H9 (cell line): Measurements from ENCODE around the gene BBX. TPM values are rescaled to one million over a fixed set of nuclear protein-coding genes. Genes with fewer than 3 reads are reported as not detected.

Source experiments
- DNase-seq: peaks from one replicate; pipeline ENCODE4 v3.0.0-alpha.2; 2017
- H2AFZ ChIP-seq: one replicate; pipeline ENCODE4 v1.6.1; 2013; ENCODE audit warnings: mild to moderate bottlenecking, low read length, control low read depth, moderate library complexity
- H2AK5ac ChIP-seq: 2 replicates; pipeline ENCODE4 v1.6.1; 2013; ENCODE audit warnings: low read length, control low read depth, mixed read lengths; ENCODE audit not compliant: insufficient read length
- H2BK120ac ChIP-seq: one replicate; pipeline ENCODE4 v1.6.1; 2013; ENCODE audit warnings: low read depth, mild to moderate bottlenecking, low read length, control low read depth, inconsistent platforms; ENCODE audit not compliant: poor library complexity, severe bottlenecking
- H2BK12ac ChIP-seq: 2 replicates; pipeline ENCODE4 v1.6.1; 2013; ENCODE audit warnings: low read length, control low read depth, mixed read lengths, low read depth; ENCODE audit not compliant: insufficient read length
- H2BK15ac ChIP-seq: 2 replicates; pipeline ENCODE4 v1.6.1; 2013; ENCODE audit warnings: low read depth, low read length, control low read depth
- H2BK20ac ChIP-seq: one replicate; pipeline ENCODE4 v1.6.1; 2013; ENCODE audit warnings: low read depth, mild to moderate bottlenecking, low read length, control low read depth, inconsistent platforms; ENCODE audit not compliant: poor library complexity, severe bottlenecking
- H2BK5ac ChIP-seq: 2 replicates; pipeline ENCODE4 v1.6.1; 2013; ENCODE audit warnings: low read length, control low read depth, mixed read lengths; ENCODE audit not compliant: insufficient read length
- H3K14ac ChIP-seq: 2 replicates; pipeline ENCODE4 v1.6.1; 2013; ENCODE audit warnings: low read length, control low read depth; ENCODE audit not compliant: insufficient read depth
- H3K18ac ChIP-seq: 2 replicates; pipeline ENCODE4 v1.6.1; 2013; ENCODE audit warnings: low read depth, mild to moderate bottlenecking, mixed read lengths, low read length, control low read depth; ENCODE audit not compliant: insufficient read length
- H3K23ac ChIP-seq: 2 replicates; pipeline ENCODE4 v1.6.1; 2013; ENCODE audit warnings: low read length, control low read depth, mixed read lengths, low read depth; ENCODE audit not compliant: insufficient read length
- H3K23me2 ChIP-seq: 2 replicates; pipeline ENCODE4 v1.6.1; 2013; ENCODE audit warnings: low read depth, mild to moderate bottlenecking, mixed read lengths, low read length, control low read depth; ENCODE audit not compliant: insufficient read length, poor library complexity, severe bottlenecking
- H3K27ac ChIP-seq: 2 replicates; pipeline ENCODE4 v1.5.1; 2013; ENCODE audit warnings: low read length, control low read depth, mixed read lengths, low read depth; ENCODE audit not compliant: insufficient read length
- H3K27me3 ChIP-seq: 2 replicates; pipeline ENCODE4 v1.6.1; 2013; ENCODE audit warnings: low read length, control low read depth, inconsistent platforms; ENCODE audit not compliant: insufficient read depth
- H3K4ac ChIP-seq: 2 replicates; pipeline ENCODE4 v1.6.1; 2013; ENCODE audit warnings: low read depth, mild to moderate bottlenecking, control low read depth, inconsistent platforms, low read length, moderate library complexity
- H3K4me1 ChIP-seq: 2 replicates; pipeline ENCODE4 v1.6.1; 2013; ENCODE audit warnings: low read length, control low read depth, inconsistent platforms; ENCODE audit not compliant: insufficient read depth
- H3K4me2 ChIP-seq: 2 replicates; pipeline ENCODE4 v1.6.1; 2013; ENCODE audit warnings: low read length, control low read depth, mixed read lengths; ENCODE audit not compliant: insufficient read length, insufficient read depth
- H3K56ac ChIP-seq: 2 replicates; pipeline ENCODE4 v1.6.1; 2013; ENCODE audit warnings: low read depth, mild to moderate bottlenecking, mixed read lengths, low read length, control low read depth; ENCODE audit not compliant: insufficient read length
- H3K79me1 ChIP-seq: 2 replicates; pipeline ENCODE4 v1.6.1; 2013; ENCODE audit warnings: low read depth, mild to moderate bottlenecking, moderate library complexity, low read length, control low read depth, inconsistent platforms; ENCODE audit not compliant: insufficient read depth, poor library complexity, severe bottlenecking
- H3K79me2 ChIP-seq: 2 replicates; pipeline ENCODE4 v1.6.1; 2013; ENCODE audit warnings: low read length, control low read depth, inconsistent platforms; ENCODE audit not compliant: insufficient read depth
- H3K9ac ChIP-seq: 2 replicates; pipeline ENCODE4 v1.6.1; 2013; ENCODE audit warnings: low read length, control low read depth, mixed read lengths; ENCODE audit not compliant: insufficient read length; ENCODE audit errors: extremely low read depth
- H3K9me3 ChIP-seq: one replicate; pipeline ENCODE4 v1.6.1; 2013; ENCODE audit warnings: low read depth, low read length, inconsistent platforms; ENCODE audit not compliant: control insufficient read depth
- H3T11ph ChIP-seq: one replicate; pipeline ENCODE4 v1.6.1; 2013; ENCODE audit warnings: mild to moderate bottlenecking, low read length, control low read depth, inconsistent platforms
- H4K20me1 ChIP-seq: one replicate; pipeline ENCODE4 v1.6.1; 2013; ENCODE audit not compliant: control insufficient read depth, insufficient read length, insufficient read depth
- H4K5ac ChIP-seq: 2 replicates; pipeline ENCODE4 v1.6.1; 2013; ENCODE audit warnings: low read depth, mild to moderate bottlenecking, mixed read lengths, low read length, control low read depth; ENCODE audit not compliant: insufficient read length
- H4K8ac ChIP-seq: replicated peaks from 2 replicates; pipeline ENCODE4 v1.6.1; 2013; ENCODE audit warnings: low read length, control low read depth, mixed read lengths, low read depth; ENCODE audit not compliant: insufficient read length
- H4K91ac ChIP-seq: 2 replicates; pipeline ENCODE4 v1.6.1; 2013; ENCODE audit warnings: low read depth, mild to moderate bottlenecking, moderate library complexity, mixed read lengths, low read length, control low read depth; ENCODE audit not compliant: insufficient read length
- H3K27ac Mint-ChIP-seq, 3 experiments: 2 replicates in 2 of 3; 3 replicates in 1 of 3; pipeline ENCODE4 v1.8.0; 2020 to 2021; ENCODE audit warnings: mixed read lengths in 3 of 3, mild to moderate bottlenecking in 1 of 3, moderate library complexity in 1 of 3
- H3K27me3 Mint-ChIP-seq: 2 replicates; pipeline ENCODE4 v1.8.0; 2021; ENCODE audit warnings: low read depth, mild to moderate bottlenecking, moderate library complexity, mixed read lengths
- H3K36me3 Mint-ChIP-seq, 3 experiments: 2 replicates in 2 of 3; 3 replicates in 1 of 3; pipeline ENCODE4 v1.8.0; 2020 to 2021; ENCODE audit warnings: low read depth in 3 of 3, mixed read lengths in 3 of 3; ENCODE audit not compliant: insufficient read depth in 1 of 3
- H3K4me1 Mint-ChIP-seq, 2 experiments: 2 replicates each; pipeline ENCODE4 v1.8.0; 2020; ENCODE audit warnings: mixed read lengths in 2 of 2
- H3K4me3 Mint-ChIP-seq, 2 experiments: 2 replicates in 1 of 2; 3 replicates in 1 of 2; pipeline ENCODE4 v1.8.0; 2020 to 2021; ENCODE audit warnings: mild to moderate bottlenecking in 2 of 2, mixed read lengths in 2 of 2, moderate library complexity in 1 of 2
- H3K9me3 Mint-ChIP-seq, 2 experiments: 2 replicates in 1 of 2; 3 replicates in 1 of 2; pipeline ENCODE4 v1.8.0; 2020; ENCODE audit warnings: mild to moderate bottlenecking in 2 of 2, mixed read lengths in 2 of 2, moderate library complexity in 1 of 2
- CTCF ChIP-seq: fragments of 200-600 bp; sonication (generic); conservative IDR thresholded peaks from 3 replicates; pipeline ENCODE4 v1.8.0; 2021; ENCODE audit warnings: antibody characterized with exemption, mild to moderate bottlenecking
- total RNA-seq: library from RNA; stranded (reverse); gene quantifications from 2 replicates; pipeline ENCODE4 v1.2.1, GENCODE V29; 2021

Gene BBX
- total RNA-seq, 1 experiment from 2014 or later, result 34.8 TPM

GRCh38 chr3:107817076-107817475, 294.3 kb downstream of the BBX start:
- Histone ChIP-seq H2BK120ac (no peak overlapping the region), H2AK5ac (no peak overlapping the region), H3K27me3 (no peaks in the 10 kb centered on the region), H3K4me2 (no peak overlapping the region), H2BK20ac (no peak overlapping the region), H3K56ac (no peak overlapping the region), H3K79me2 (no peaks in the 10 kb centered on the region), H4K91ac (no peak overlapping the region), H3K23ac (no peak overlapping the region), H3K18ac (no peak overlapping the region), H3K14ac (no peak overlapping the region), H4K20me1 (no peaks in the 10 kb centered on the region), H3K9ac (no peak overlapping the region), H3K4me1 (no peaks in the 10 kb centered on the region), H2AFZ (no peak overlapping the region), H2BK15ac (no peak overlapping the region), H3T11ph (no peak overlapping the region), H3K23me2 (no peaks in the 10 kb centered on the region), H3K79me1 (no peaks in the 10 kb centered on the region), H3K4ac (no peak overlapping the region), H4K8ac (no peak overlapping the region), H2BK5ac (no peak overlapping the region), H3K27ac (no peak overlapping the region), H3K9me3 (no peaks in the 10 kb centered on the region), H4K5ac (no peak overlapping the region), H2BK12ac (no peak overlapping the region)
- Mint-ChIP-seq H3K4me3 (no peak overlapping the region), H3K4me1 (peaks cover 10 to 11% of the 10 kb centered on the region in 2 experiments; a peak in 3 of 4 replicates), H3K27me3 (no peaks in the 10 kb centered on the region), H3K27ac (peak overlapping the region in 1 of 3 experiments; percentile 45; a peak in 1 of 7 replicates), H3K9me3 (no peaks in the 10 kb centered on the region), H3K36me3 (no peaks in the 10 kb centered on the region)
- no peak for TF ChIP-seq CTCF
- no peak for DNase-seq
